Measurements from ENCODE around the gene GNGT1.

DNA sequence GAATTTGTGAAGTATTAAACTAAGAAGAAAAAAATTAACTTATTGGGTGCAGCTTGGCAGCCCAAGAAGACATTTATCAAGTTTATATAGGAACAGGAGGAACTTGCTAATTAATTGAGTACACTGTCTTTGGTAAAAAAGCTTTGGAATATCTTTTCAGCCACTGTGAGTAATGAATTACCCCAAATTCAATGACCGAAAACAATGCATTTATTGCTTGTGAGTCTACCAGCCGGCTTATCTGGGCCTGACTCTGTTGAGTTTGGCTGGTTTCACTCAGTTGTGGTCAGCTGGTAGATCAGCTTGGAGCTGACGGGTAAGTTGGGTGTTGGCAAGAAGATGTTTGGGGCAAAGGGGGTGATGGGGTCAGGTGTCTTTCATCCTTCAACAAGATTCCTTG is 26.8 kb downstream of the GNGT1 start:
- TF ChIP-seq, protein P1, sequence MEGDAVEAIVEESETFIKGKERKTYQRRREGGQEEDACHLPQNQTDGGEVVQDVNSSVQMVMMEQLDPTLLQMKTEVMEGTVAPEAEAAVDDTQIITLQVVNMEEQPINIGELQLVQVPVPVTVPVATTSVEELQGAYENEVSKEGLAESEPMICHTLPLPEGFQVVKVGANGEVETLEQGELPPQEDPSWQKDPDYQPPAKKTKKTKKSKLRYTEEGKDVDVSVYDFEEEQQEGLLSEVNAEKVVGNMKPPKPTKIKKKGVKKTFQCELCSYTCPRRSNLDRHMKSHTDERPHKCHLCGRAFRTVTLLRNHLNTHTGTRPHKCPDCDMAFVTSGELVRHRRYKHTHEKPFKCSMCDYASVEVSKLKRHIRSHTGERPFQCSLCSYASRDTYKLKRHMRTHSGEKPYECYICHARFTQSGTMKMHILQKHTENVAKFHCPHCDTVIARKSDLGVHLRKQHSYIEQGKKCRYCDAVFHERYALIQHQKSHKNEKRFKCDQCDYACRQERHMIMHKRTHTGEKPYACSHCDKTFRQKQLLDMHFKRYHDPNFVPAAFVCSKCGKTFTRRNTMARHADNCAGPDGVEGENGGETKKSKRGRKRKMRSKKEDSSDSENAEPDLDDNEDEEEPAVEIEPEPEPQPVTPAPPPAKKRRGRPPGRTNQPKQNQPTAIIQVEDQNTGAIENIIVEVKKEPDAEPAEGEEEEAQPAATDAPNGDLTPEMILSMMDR (IDR thresholded peaks at IDR 0.05; ENCODE audit: insufficient read depth, low read length), result no peak
- TF ChIP-seq POLR2AphosphoS5 (IDR thresholded peaks at IDR 0.05; ENCODE audit: low read depth) (no peak), GABPA (IDR thresholded peaks at IDR 0.05; ENCODE audit: low read depth) (no peak)
